Activated T-cell treated with anti-CD3 and anti-CD28 coated beads, Interleukin-2, amount 50 U/mL, for 72 hours (primary cell): Measurements from ENCODE around the gene ABI3BP. TPM values are rescaled to one million over a fixed set of nuclear protein-coding genes. Genes with fewer than 3 reads are reported as not detected.

Experiments
- ATAC-seq, 2 donors: fragments of 150-1000 bp; cut with Tn5 transposase; replicated peaks in 1 of 2; 2 replicates each; pipeline ENCODE4 v1.10.0; 2021; ENCODE audit warnings: moderate library complexity in 2 of 2, mild to moderate bottlenecking in 1 of 2
- DNase-seq, 2 donors: peaks; one replicate each; pipeline ENCODE4 v3.0.0; 2021 to 2022; ENCODE audit warnings: mixed read lengths in 1 of 2
- H3K27ac Mint-ChIP-seq: one replicate; pipeline ENCODE4 v1.8.0; 2022; ENCODE audit warnings: mild to moderate bottlenecking, moderate library complexity, mixed read lengths
- H3K27me3 Mint-ChIP-seq: one replicate; pipeline ENCODE4 v1.8.0; 2022; ENCODE audit warnings: low read depth, mixed read lengths
- H3K36me3 Mint-ChIP-seq, 2 donors: one replicate each; pipeline ENCODE4 v1.8.0; 2022; ENCODE audit warnings: mixed read lengths in 2 of 2, mild to moderate bottlenecking in 1 of 2; ENCODE audit not compliant: insufficient read depth in 2 of 2
- H3K4me1 Mint-ChIP-seq: one replicate; pipeline ENCODE4 v1.8.0; 2022; ENCODE audit warnings: low read depth, mixed read lengths
- H3K4me3 Mint-ChIP-seq, 2 donors: one replicate each; pipeline ENCODE4 v1.8.0; 2022; ENCODE audit warnings: mild to moderate bottlenecking in 2 of 2, mixed read lengths in 2 of 2, moderate library complexity in 2 of 2
- H3K9me3 Mint-ChIP-seq, 2 donors: one replicate each; pipeline ENCODE4 v1.8.0; 2022; ENCODE audit warnings: mixed read lengths in 2 of 2
- total RNA-seq, 2 donors: library from RNA; stranded (reverse); gene quantifications; one replicate each; pipeline ENCODE4 v1.2.3, GENCODE V29; 2022

ABI3BP gene
- total RNA-seq, 2 donors from 2014 or later: not detected

GRCh38 chr3:100779480-100779879 lies 213.7 kb downstream of the ABI3BP start:
- ATAC-seq (no peak), DNase-seq (no peak)
- Mint-ChIP-seq H3K4me3 (no peak overlapping the region), H3K4me1 (no peaks in the 10 kb centered on the region), H3K27me3 (no peaks in the 10 kb centered on the region), H3K36me3 (no peaks in the 10 kb centered on the region), H3K27ac (no peak overlapping the region), H3K9me3 (peaks cover 1 to 3% of the 10 kb centered on the region in 2 donors)

GRCh38 chr3:100777271-100777670 lies 215.9 kb downstream of the ABI3BP start:
- peaks cover 0 to 5% of the 10 kb centered on the region in 2 donors for H3K9me3 Mint-ChIP-seq
- H3K36me3 Mint-ChIP-seq: no peaks in the 10 kb centered on the region
- no peak overlapping the region for H3K4me3 Mint-ChIP-seq
- ATAC-seq (no peak), DNase-seq (no peak)
- H3K27me3 Mint-ChIP-seq: no peaks in the 10 kb centered on the region
- H3K27ac Mint-ChIP-seq: no peak overlapping the region
- no peaks in the 10 kb centered on the region for H3K4me1 Mint-ChIP-seq

DNA sequence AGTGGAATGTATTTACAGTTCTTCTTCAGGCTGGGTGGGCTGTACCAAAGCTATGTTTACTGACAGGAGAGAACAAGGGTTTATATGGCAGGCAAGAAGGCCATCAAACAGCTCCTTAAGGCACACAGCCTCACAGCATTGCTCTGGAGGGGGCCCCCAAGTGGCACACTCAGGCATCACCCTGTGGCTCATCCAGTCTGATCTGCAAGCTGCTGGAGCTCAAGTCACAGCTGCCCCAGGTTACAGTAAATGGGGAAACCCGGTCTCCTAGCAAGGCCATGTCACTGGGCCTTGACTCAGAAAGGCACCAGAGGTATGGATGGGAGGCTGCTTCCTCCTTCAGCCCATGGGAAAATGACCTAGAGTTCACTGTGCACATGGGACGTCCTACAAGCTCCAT lies 216.5 kb downstream of the ABI3BP start:
- H3K27me3 Mint-ChIP-seq: no peaks in the 10 kb centered on the region
- no peak overlapping the region for H3K4me3 Mint-ChIP-seq
- no peak overlapping the region for H3K27ac Mint-ChIP-seq
- no peaks in the 10 kb centered on the region for H3K36me3 Mint-ChIP-seq
- peak in 1 of 2 donors; percentile 7 for DNase-seq
- peaks cover 0 to 5% of the 10 kb centered on the region in 2 donors for H3K9me3 Mint-ChIP-seq
- no peaks in the 10 kb centered on the region for H3K4me1 Mint-ChIP-seq
- peak; percentile 40 to 58 for ATAC-seq

DNA sequence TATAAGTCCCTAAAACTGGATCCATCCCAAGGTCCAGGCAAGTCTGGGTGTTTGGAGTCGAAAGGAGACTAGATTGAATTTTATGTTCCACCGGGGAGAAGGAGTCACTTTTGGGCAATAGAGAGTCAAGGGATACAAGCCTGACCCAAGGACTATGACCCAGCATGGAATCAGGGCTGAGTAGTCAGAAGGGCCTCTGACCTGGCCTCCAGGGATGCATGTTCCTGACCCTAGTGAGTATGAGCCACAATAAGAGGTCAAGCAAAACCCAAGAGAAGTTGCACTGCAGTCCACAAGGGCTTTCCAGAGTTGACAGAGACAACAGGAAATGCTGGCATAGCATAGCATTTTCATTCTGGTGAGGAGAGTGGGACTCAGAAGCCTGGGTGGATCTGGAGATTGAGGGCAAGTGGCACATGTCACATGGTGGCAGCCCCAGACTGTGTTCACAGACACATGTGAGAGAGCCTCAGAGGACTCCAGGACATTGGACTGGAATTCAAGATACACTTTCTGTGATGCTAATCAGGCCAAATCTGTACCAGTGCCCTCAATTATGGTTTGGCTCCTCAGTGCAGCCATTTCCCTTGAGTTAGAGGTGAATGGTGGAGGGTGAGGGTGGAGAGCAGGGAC lies 217.0 kb downstream of the ABI3BP start:
- DNase-seq (no peak), ATAC-seq (peak in 1 of 2 donors; percentile 5)
- Mint-ChIP-seq H3K27me3 (no peaks in the 10 kb centered on the region), H3K4me3 (no peak overlapping the region), H3K36me3 (no peaks in the 10 kb centered on the region), H3K4me1 (no peaks in the 10 kb centered on the region), H3K27ac (no peak overlapping the region), H3K9me3 (peaks cover 0 to 5% of the 10 kb centered on the region in 2 donors)

GRCh38 chr3:100775669-100776068 lies 217.6 kb downstream of the ABI3BP start:
- Mint-ChIP-seq H3K27ac (no peak overlapping the region), H3K27me3 (no peaks in the 10 kb centered on the region), H3K4me3 (no peak overlapping the region), H3K36me3 (no peaks in the 10 kb centered on the region), H3K4me1 (no peaks in the 10 kb centered on the region), H3K9me3 (peaks cover 0 to 5% of the 10 kb centered on the region in 2 donors)
- DNase-seq (no peak), ATAC-seq (no peak)

GRCh38 chr3:100775226-100775625 lies 218.0 kb downstream of the ABI3BP start:
- Mint-ChIP-seq H3K4me1 (no peaks in the 10 kb centered on the region), H3K4me3 (no peak overlapping the region), H3K27me3 (no peaks in the 10 kb centered on the region), H3K9me3 (peaks cover 0 to 5% of the 10 kb centered on the region in 2 donors), H3K36me3 (no peaks in the 10 kb centered on the region), H3K27ac (no peak overlapping the region)
- DNase-seq (no peak), ATAC-seq (no peak)

DNA sequence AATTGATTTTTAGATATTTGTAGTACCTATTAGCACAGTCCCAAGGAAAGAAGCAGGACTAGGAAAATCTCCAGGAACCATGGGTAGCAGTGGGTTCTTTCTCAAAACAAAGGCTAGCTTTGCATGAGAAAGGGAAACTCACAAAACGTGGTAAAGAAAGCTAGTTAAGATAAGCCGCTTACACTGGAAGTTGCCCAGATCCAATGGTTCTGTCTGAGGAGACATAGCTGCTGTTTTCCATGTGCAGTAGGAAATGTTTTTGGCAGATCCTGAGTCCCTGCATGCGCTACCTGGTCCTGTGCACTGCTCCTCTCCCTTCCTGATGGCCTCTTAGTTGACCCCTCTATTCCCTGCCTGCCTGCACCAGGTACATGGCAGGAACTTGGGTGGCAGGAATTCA lies 223.5 kb downstream of the ABI3BP start:
- peaks cover 11% of the 10 kb centered on the region for H3K4me1 Mint-ChIP-seq
- no peak for ATAC-seq
- no peak overlapping the region for H3K4me3 Mint-ChIP-seq
- H3K36me3 Mint-ChIP-seq: no peaks in the 10 kb centered on the region
- no peak for DNase-seq
- H3K9me3 Mint-ChIP-seq: peaks cover 0 to 2% of the 10 kb centered on the region in 2 donors
- H3K27me3 Mint-ChIP-seq: no peaks in the 10 kb centered on the region
- H3K27ac Mint-ChIP-seq: no peak overlapping the region

GRCh38 chr3:100766069-100766468 lies 227.2 kb downstream of the ABI3BP start:
- H3K9me3 Mint-ChIP-seq: no peaks in the 10 kb centered on the region
- peak in 1 of 2 donors; percentile 60 for ATAC-seq
- no peak for DNase-seq
- H3K4me3 Mint-ChIP-seq: no peak overlapping the region
- no peak overlapping the region for H3K27ac Mint-ChIP-seq
- no peaks in the 10 kb centered on the region for H3K27me3 Mint-ChIP-seq
- no peaks in the 10 kb centered on the region for H3K36me3 Mint-ChIP-seq
- H3K4me1 Mint-ChIP-seq: peaks cover 11% of the 10 kb centered on the region

DNA sequence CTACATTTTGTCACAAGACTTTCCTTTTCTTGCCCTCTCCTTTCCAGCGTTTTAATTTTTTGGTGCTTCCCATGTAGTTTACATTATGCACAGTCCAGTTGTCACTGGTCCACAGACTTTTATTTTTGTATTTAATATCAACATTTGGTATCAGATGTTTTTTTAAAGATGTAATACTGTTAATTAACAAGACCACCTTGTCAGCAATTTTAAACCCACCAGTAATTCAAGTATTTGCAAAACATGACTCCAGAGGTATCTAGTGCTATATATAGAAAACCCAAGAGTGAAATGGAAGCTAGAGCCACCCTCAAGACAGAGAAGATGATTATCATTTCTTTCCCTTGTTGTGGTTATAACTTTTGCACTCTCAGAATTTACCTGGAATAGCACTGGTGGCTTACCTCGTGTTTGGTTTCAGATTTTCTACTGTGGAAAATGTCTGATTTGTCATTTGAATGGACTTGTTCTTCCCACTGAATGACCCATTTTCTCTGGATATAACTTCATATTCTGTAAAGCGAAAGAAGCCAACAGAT lies 227.7 kb downstream of the ABI3BP start:
- Mint-ChIP-seq H3K27ac (no peak overlapping the region), H3K4me1 (peaks cover 11% of the 10 kb centered on the region), H3K27me3 (no peaks in the 10 kb centered on the region), H3K4me3 (no peak overlapping the region), H3K36me3 (no peaks in the 10 kb centered on the region), H3K9me3 (no peaks in the 10 kb centered on the region)
- no peak for ATAC-seq
- no peak for DNase-seq

DNA sequence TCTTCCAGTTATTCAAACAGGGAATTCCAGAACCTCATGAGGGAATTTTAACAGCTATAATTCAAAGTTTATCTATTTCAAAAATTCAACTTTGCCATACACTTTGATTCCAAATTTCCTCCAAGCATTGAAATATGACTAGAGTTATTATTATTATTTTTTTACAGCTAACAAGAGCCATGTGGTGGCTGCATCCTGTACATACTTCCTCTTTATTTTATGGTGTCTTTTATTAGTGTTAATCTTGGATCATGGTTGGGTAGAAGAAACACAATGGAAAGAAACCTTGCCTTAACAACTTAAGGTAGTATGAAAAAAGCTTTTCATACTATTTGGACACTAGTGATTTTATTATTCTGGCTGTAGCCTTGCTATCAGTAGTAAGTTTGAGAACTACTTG lies 231.3 kb downstream of the ABI3BP start:
- no peak for DNase-seq
- Mint-ChIP-seq H3K27me3 (no peaks in the 10 kb centered on the region), H3K9me3 (no peaks in the 10 kb centered on the region), H3K36me3 (no peaks in the 10 kb centered on the region), H3K4me3 (no peak overlapping the region), H3K4me1 (peaks cover 18% of the 10 kb centered on the region), H3K27ac (no peak overlapping the region)
- ATAC-seq: no peak

DNA sequence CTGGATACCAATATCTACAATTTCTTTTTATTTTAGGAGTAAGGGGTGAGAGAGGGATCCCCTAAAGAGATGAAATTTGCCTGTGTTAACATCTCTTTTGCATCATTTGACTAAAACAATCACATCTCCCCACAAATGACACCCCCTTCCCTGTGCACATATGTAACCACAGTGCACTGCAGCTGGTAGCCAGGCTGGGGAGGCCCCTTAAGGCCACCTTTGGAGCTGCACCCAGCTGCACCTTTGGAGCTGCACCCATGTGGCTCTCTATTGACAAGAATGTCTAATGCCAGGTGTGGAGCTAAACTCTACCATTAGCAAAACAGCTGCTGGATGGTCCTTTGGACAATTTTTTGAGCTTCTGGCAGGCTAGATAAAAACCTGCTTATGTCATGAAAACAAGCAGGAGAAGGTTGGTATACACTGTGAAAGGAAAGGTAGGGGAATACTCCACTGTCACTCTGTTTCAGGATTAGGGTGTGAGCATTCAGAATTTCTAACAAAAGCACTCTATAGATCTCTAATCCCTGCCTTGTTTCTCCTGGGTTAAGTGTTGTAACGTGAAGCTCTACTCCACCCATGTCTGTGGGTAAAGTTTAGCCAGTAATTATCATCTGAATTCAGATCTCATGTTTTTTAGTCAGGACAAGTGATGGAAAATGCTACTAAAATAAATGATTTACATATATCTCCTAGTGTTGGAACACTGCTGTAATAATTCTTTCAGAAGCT lies 231.8 kb downstream of the ABI3BP start:
- H3K4me3 Mint-ChIP-seq: no peak overlapping the region
- no peaks in the 10 kb centered on the region for H3K9me3 Mint-ChIP-seq
- H3K27me3 Mint-ChIP-seq: no peaks in the 10 kb centered on the region
- DNase-seq: peak; percentile 11 to 19
- H3K4me1 Mint-ChIP-seq: peaks cover 18% of the 10 kb centered on the region
- peak; percentile 75 to 80 for ATAC-seq
- no peak overlapping the region for H3K27ac Mint-ChIP-seq
- no peaks in the 10 kb centered on the region for H3K36me3 Mint-ChIP-seq

GRCh38 chr3:100760377-100760776 lies 232.8 kb downstream of the ABI3BP start:
- Mint-ChIP-seq H3K4me3 (no peak overlapping the region), H3K4me1 (peaks cover 8% of the 10 kb centered on the region), H3K36me3 (no peaks in the 10 kb centered on the region), H3K9me3 (no peaks in the 10 kb centered on the region), H3K27me3 (no peaks in the 10 kb centered on the region), H3K27ac (no peak overlapping the region)
- DNase-seq (no peak), ATAC-seq (no peak)

DNA sequence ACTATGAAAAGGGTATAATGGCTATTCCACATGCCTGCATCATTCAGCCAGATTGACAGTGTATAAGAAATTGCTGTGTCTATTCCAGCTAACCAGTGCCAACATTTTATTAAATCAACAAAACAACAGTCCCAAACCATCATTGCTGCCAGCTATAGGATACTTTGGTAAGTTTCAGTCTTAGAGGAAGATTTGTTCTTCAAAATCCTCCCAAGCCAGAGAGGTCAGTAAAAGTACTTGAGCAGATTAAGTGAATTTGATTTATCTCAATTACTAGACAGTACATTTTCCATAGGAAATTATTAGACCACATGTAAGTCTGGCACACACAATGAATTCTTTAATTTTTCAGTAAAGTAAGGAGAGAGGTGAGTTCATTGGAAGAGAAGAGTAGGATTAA lies 233.3 kb downstream of the ABI3BP start:
- Mint-ChIP-seq H3K27ac (no peak overlapping the region), H3K4me3 (no peak overlapping the region), H3K27me3 (no peaks in the 10 kb centered on the region), H3K4me1 (peaks cover 7% of the 10 kb centered on the region), H3K36me3 (no peaks in the 10 kb centered on the region), H3K9me3 (no peaks in the 10 kb centered on the region)
- DNase-seq (no peak), ATAC-seq (no peak)
